ENCODE results near the gene CAPN7.

Gene CAPN7

DNA sequence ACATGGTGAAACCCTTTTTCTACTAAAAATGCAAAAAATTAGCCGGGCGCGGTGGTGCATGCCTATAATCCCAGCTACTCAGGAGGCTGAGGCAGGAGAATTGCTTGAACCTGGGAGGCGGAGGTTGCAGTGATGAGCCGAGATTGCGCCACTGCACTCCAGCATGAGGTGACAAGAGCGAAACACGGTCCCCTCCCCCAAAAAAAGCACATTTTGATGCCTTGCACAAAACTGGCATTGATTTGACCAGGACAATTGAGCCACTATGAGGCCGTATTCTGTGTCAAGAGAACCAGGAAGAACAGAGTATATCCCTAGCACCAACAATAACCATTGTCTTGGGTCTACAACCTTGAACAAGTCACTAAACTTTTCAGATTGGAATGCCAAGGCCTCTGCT lies 75.8 kb downstream of the CAPN7 start:
- Histone ChIP-seq H3K27me3 (ENCODE audit: insufficient read depth, insufficient read length) (no peaks in the 10 kb centered on the region), H3K9me3 (ENCODE audit: insufficient read depth, low read length) (no peaks in the 10 kb centered on the region), H3K36me3 (ENCODE audit: insufficient read depth, insufficient read length, low read length) (no peaks in the 10 kb centered on the region), H3K4me3 (ENCODE audit: insufficient read length, low read depth) (no peak overlapping the region), H3K9ac (ENCODE audit: insufficient read length, low read depth) (no peak overlapping the region), H3K4me1 (ENCODE audit: insufficient read depth, insufficient read length) (peaks cover 9% of the 10 kb centered on the region)
- TF ChIP-seq YY1 (IDR thresholded peaks at IDR 0.05; ENCODE audit: insufficient read depth, insufficient read length) (no peak), ZNF274 (IDR thresholded peaks at IDR 0.05; ENCODE audit: low read depth, low read length) (no peak), SUZ12 (IDR thresholded peaks at IDR 0.05; ENCODE audit: extremely low read depth, insufficient read depth, insufficient read length) (no peak)
- DNase-seq (ENCODE audit: low read depth, low spot score) = no peak

DNA sequence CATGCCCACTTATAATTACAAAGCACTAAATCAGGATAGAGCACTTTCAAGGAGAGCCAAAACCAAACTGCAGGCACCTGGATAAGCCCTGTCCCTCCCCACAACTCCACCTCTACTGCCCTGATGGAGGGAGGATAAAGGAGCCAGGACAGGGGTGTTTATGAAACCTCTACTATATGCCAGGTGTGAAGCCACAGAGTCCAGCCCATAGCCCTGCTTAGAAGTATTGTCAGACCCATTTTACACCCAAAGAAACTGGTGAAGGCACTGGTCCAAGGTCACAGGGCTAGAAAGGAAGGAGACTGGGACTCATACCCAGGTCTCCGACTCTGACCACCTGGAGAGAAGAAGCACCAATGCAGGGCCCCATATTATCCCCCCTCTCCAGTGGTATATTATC lies 77.7 kb downstream of the CAPN7 start:
- Histone ChIP-seq H3K9ac (ENCODE audit: insufficient read length, low read depth) (no peak overlapping the region), H3K27me3 (ENCODE audit: insufficient read depth, insufficient read length) (no peaks in the 10 kb centered on the region), H3K36me3 (ENCODE audit: insufficient read depth, insufficient read length, low read length) (no peaks in the 10 kb centered on the region), H3K4me3 (ENCODE audit: insufficient read length, low read depth) (no peak overlapping the region), H3K9me3 (ENCODE audit: insufficient read depth, low read length) (no peaks in the 10 kb centered on the region), H3K4me1 (ENCODE audit: insufficient read depth, insufficient read length) (peaks cover 4% of the 10 kb centered on the region)
- no peak for TF ChIP-seq YY1 (IDR thresholded peaks at IDR 0.05; ENCODE audit: insufficient read depth, insufficient read length)
- TF ChIP-seq ZNF274 (IDR thresholded peaks at IDR 0.05; ENCODE audit: low read depth, low read length) = no peak
- DNase-seq (ENCODE audit: low read depth, low spot score) = no peak

GRCh38 chr3:15284121-15284889 lies 78.3 kb downstream of the CAPN7 start:
- H3K27me3 ChIP-seq (ENCODE audit: insufficient read depth, insufficient read length) = no peaks in the 10 kb centered on the region
- peaks cover 4% of the 10 kb centered on the region for H3K4me1 ChIP-seq (ENCODE audit: insufficient read depth, insufficient read length)
- H3K36me3 ChIP-seq (ENCODE audit: insufficient read depth, insufficient read length, low read length) = no peaks in the 10 kb centered on the region
- no peak overlapping the region for H3K4me3 ChIP-seq (ENCODE audit: insufficient read length, low read depth)
- no peak overlapping the region for H3K9ac ChIP-seq (ENCODE audit: insufficient read length, low read depth)
- no peak for TF ChIP-seq SUZ12 (IDR thresholded peaks at IDR 0.05; ENCODE audit: extremely low read depth, insufficient read depth, insufficient read length)
- no peak for TF ChIP-seq ZNF274 (IDR thresholded peaks at IDR 0.05; ENCODE audit: low read depth, low read length)
- TF ChIP-seq YY1 (IDR thresholded peaks at IDR 0.05; ENCODE audit: insufficient read depth, insufficient read length) = no peak
- no peaks in the 10 kb centered on the region for H3K9me3 ChIP-seq (ENCODE audit: insufficient read depth, low read length)
- DNase-seq (ENCODE audit: low read depth, low spot score) = no peak

DNA sequence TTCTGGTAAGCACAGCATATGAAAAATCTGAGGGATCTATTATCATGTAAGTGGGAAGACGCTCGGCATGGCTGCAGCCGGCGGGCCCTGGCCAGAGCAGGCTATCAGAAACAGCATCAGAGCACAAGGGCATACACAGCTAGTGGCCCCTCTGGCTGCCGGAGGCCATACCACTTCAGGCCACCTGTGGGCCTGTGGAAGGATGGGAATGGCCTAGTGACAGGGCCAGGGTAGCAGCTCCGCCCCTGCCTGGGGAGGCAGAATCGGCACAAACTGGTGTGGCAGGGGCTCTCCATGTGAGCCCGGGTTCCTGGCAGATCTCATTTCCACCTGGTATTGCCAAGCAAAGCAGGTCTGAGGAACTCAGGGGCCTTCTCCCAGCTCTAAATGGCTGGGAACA lies 80.0 kb downstream of the CAPN7 start:
- Histone ChIP-seq H3K4me1 (ENCODE audit: insufficient read depth, insufficient read length) (peaks cover 2% of the 10 kb centered on the region), H3K9ac (ENCODE audit: insufficient read length, low read depth) (no peak overlapping the region), H3K36me3 (ENCODE audit: insufficient read depth, insufficient read length, low read length) (no peaks in the 10 kb centered on the region), H3K27me3 (ENCODE audit: insufficient read depth, insufficient read length) (no peaks in the 10 kb centered on the region), H3K4me3 (ENCODE audit: insufficient read length, low read depth) (no peak overlapping the region), H3K9me3 (ENCODE audit: insufficient read depth, low read length) (no peaks in the 10 kb centered on the region)
- DNase-seq (ENCODE audit: low read depth, low spot score) = no peak
- TF ChIP-seq ZNF274 (IDR thresholded peaks at IDR 0.05; ENCODE audit: low read depth, low read length) (no peak), SUZ12 (IDR thresholded peaks at IDR 0.05; ENCODE audit: extremely low read depth, insufficient read depth, insufficient read length) (no peak), YY1 (IDR thresholded peaks at IDR 0.05; ENCODE audit: insufficient read depth, insufficient read length) (no peak)

DNA sequence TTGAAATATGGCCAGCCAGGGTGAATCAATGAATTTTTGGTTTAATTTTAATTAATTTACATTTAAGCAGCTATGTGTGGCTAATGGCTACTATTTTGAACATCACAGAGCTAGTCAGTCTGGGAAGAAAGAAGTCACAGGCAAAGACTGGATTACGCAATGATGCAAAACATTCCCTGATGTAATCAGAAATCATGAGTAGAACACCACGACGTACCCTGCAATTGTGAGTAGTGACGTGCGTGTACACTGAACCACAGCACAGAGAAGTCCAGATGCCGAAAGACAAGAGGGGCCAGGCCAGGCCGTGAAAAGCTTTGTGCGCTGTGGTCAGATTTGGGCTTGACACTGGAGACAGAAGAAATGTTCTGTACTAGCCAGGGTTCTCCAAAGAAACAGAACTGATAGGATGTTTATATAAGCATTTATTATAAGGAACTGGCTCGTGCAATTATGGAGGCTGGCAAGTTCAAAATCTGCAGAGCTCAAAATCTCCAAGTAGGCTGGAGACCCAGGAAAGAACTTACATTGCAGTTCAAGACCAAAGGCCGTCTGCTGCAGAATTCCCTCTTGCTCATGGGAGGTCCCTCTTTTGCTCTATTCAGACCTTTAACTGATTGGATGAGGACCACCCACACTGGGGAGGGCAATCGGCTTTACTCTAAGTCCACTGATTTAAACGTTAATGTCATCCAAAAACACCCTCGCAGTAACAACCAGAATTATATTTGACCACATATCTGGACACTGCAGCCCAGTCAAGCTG lies 81.7 kb downstream of the CAPN7 start:
- Histone ChIP-seq H3K27me3 (ENCODE audit: insufficient read depth, insufficient read length) (no peaks in the 10 kb centered on the region), H3K4me3 (ENCODE audit: insufficient read length, low read depth) (no peak overlapping the region), H3K9me3 (ENCODE audit: insufficient read depth, low read length) (no peaks in the 10 kb centered on the region), H3K9ac (ENCODE audit: insufficient read length, low read depth) (no peak overlapping the region), H3K4me1 (ENCODE audit: insufficient read depth, insufficient read length) (peaks cover 2% of the 10 kb centered on the region), H3K36me3 (ENCODE audit: insufficient read depth, insufficient read length, low read length) (no peaks in the 10 kb centered on the region)
- no peak for DNase-seq (ENCODE audit: low read depth, low spot score)
- TF ChIP-seq SUZ12 (IDR thresholded peaks at IDR 0.05; ENCODE audit: extremely low read depth, insufficient read depth, insufficient read length) (no peak), ZNF274 (IDR thresholded peaks at IDR 0.05; ENCODE audit: low read depth, low read length) (no peak), YY1 (IDR thresholded peaks at IDR 0.05; ENCODE audit: insufficient read depth, insufficient read length) (no peak)

DNA sequence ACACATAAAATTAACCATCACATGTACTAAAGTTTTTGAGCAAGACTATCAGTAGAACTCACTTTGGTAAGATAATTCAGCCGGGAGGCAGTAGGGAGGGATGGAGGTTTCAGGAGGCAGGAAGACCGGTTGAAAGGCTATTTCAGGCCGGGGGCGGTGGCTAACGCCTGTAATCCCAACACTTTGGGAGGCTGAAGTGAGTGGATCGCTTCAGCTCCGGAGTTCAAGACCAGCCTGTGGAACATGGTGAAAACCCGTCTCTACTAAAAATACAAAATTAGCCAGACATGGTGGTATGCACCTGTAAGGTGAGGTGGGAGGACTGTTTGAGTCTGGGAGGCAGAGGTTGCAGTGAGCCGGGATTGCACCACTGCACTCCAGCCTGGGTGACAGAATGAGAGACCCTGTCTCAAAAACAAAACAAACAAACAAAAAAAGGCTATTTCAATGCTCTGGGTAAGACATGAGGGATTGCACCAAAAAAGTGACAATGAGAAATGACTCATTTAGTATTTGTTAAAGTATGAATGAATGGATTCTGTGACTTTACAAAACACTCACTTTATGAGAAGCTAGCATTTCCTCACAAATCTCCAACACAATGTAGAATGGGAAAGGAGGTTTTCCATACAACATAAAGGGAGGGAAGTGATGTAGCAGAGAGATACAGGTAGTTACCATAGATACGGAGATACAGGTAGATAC lies 82.4 kb downstream of the CAPN7 start:
- no peak for TF ChIP-seq ZNF274 (IDR thresholded peaks at IDR 0.05; ENCODE audit: low read depth, low read length)
- DNase-seq (ENCODE audit: low read depth, low spot score) = no peak
- Histone ChIP-seq H3K36me3 (ENCODE audit: insufficient read depth, insufficient read length, low read length) (no peaks in the 10 kb centered on the region), H3K27me3 (ENCODE audit: insufficient read depth, insufficient read length) (no peaks in the 10 kb centered on the region), H3K4me1 (ENCODE audit: insufficient read depth, insufficient read length) (peaks cover 2% of the 10 kb centered on the region), H3K4me3 (ENCODE audit: insufficient read length, low read depth) (no peak overlapping the region), H3K9me3 (ENCODE audit: insufficient read depth, low read length) (no peaks in the 10 kb centered on the region), H3K9ac (ENCODE audit: insufficient read length, low read depth) (no peak overlapping the region)

GRCh38 chr3:15289661-15290060 lies 83.6 kb downstream of the CAPN7 start:
- TF ChIP-seq SUZ12 (IDR thresholded peaks at IDR 0.05; ENCODE audit: extremely low read depth, insufficient read depth, insufficient read length) = no peak
- TF ChIP-seq YY1 (IDR thresholded peaks at IDR 0.05; ENCODE audit: insufficient read depth, insufficient read length) = no peak
- no peak for TF ChIP-seq ZNF274 (IDR thresholded peaks at IDR 0.05; ENCODE audit: low read depth, low read length)
- no peak for DNase-seq (ENCODE audit: low read depth, low spot score)
- no peaks in the 10 kb centered on the region for H3K27me3 ChIP-seq (ENCODE audit: insufficient read depth, insufficient read length)
- H3K36me3 ChIP-seq (ENCODE audit: insufficient read depth, insufficient read length, low read length) = no peaks in the 10 kb centered on the region
- H3K9me3 ChIP-seq (ENCODE audit: insufficient read depth, low read length) = no peaks in the 10 kb centered on the region
- peaks cover 2% of the 10 kb centered on the region for H3K4me1 ChIP-seq (ENCODE audit: insufficient read depth, insufficient read length)
- H3K9ac ChIP-seq (ENCODE audit: insufficient read length, low read depth) = no peak overlapping the region
- no peak overlapping the region for H3K4me3 ChIP-seq (ENCODE audit: insufficient read length, low read depth)

Data from NT2/D1 (cell line).